IMR-90 (cell line): ENCODE data around the gene EPHA5. TPM values are rescaled to one million over a fixed set of nuclear protein-coding genes. Genes with fewer than 3 reads are reported as not detected.

Source experiments
- ATAC-seq: fragments of 200-7000 bp; cut with Tn5 transposase; 2 replicates; pipeline ENCODE4 v1.9.1; 2020; ENCODE audit warnings: low read depth, mild to moderate bottlenecking, moderate library complexity
- BruUV-seq: library from RNA; stranded (reverse); fragments of 400-500 nt; replicated peaks from 2 replicates; lab custom pipeline; 2021; lab: Mats Ljungman, UMichigan
- CTCF ChIA-PET: fragments of 300-600 bp; formaldehyde crosslinking; extraction: SDS; loops from one replicate; lab custom pipeline; 2021; ENCODE audit warnings: antibody characterized with exemption; lab: Yijun Ruan, JAX
- POLR2A ChIA-PET: fragments of 300-600 bp; sonication (Branson Sonifier 250); formaldehyde crosslinking; loops from one replicate; lab custom pipeline; 2022; ENCODE audit warnings: antibody characterized with exemption; ENCODE audit not compliant: unreplicated experiment; lab: Charles Lee
- DNase-seq: peaks from one replicate; pipeline ENCODE4 v3.0.0; 2013
- H2AFZ ChIP-seq: replicated peaks from 2 replicates; pipeline ENCODE3; 2013; ENCODE audit warnings: low read length, mild to moderate bottlenecking; ENCODE audit not compliant: poor library complexity
- H2AK5ac ChIP-seq: 2 replicates; pipeline ENCODE4 v1.6.1; 2013; ENCODE audit warnings: low read depth, low read length, inconsistent platforms
- H2AK9ac ChIP-seq: replicated peaks from 2 replicates; pipeline ENCODE3; 2013; ENCODE audit warnings: mild to moderate bottlenecking, low read depth, low read length, moderate library complexity; ENCODE audit not compliant: poor library complexity
- H2BK120ac ChIP-seq: 2 replicates; pipeline ENCODE4 v1.6.1; 2013; ENCODE audit warnings: low read depth, low read length, inconsistent platforms
- H2BK15ac ChIP-seq: 3 replicates; pipeline ENCODE4 v1.6.1; 2013; ENCODE audit warnings: low read depth, low read length, inconsistent platforms
- H2BK20ac ChIP-seq: 2 replicates; pipeline ENCODE4 v1.6.1; 2013; ENCODE audit warnings: low read depth, mild to moderate bottlenecking, inconsistent platforms, low read length, moderate library complexity
- H2BK5ac ChIP-seq: 2 replicates; pipeline ENCODE4 v1.6.1; 2013; ENCODE audit warnings: mild to moderate bottlenecking, low read depth, low read length, inconsistent platforms; ENCODE audit not compliant: poor library complexity, severe bottlenecking
- H3K14ac ChIP-seq: replicated peaks from 2 replicates; pipeline ENCODE4 v1.6.1; 2013; ENCODE audit warnings: low read depth, low read length, inconsistent platforms
- H3K18ac ChIP-seq: 2 replicates; pipeline ENCODE4 v1.6.1; 2013; ENCODE audit warnings: low read depth, low read length, control low read depth
- H3K23ac ChIP-seq: 2 replicates; pipeline ENCODE4 v1.6.1; 2013; ENCODE audit warnings: low read depth, low read length, inconsistent platforms
- H3K27ac ChIP-seq: 2 replicates; pipeline ENCODE4 v1.5.1; 2013; ENCODE audit warnings: mild to moderate bottlenecking, control low read depth, low read length; ENCODE audit not compliant: insufficient read depth
- H3K27me3 ChIP-seq: 2 replicates; pipeline ENCODE4 v1.6.1; 2013; ENCODE audit warnings: low read length; ENCODE audit not compliant: control insufficient read depth, insufficient read depth
- H3K36me3 ChIP-seq: 2 replicates; pipeline ENCODE4 v1.6.1; 2013; ENCODE audit warnings: low read length, mixed read lengths; ENCODE audit not compliant: control insufficient read depth, insufficient read depth
- H3K4ac ChIP-seq: 2 replicates; pipeline ENCODE4 v1.6.1; 2013; ENCODE audit warnings: low read depth, low read length, inconsistent platforms
- H3K4me1 ChIP-seq: 2 replicates; pipeline ENCODE4 v1.6.1; 2013; ENCODE audit warnings: low read length, mixed read lengths; ENCODE audit not compliant: control insufficient read depth, insufficient read depth
- H3K4me2 ChIP-seq: 2 replicates; pipeline ENCODE4 v1.6.1; 2013; ENCODE audit warnings: low read depth, mild to moderate bottlenecking, control low read depth, low read length, moderate library complexity
- H3K4me3 ChIP-seq: 2 replicates; pipeline ENCODE4 v1.5.1; 2013; ENCODE audit warnings: low read depth, mild to moderate bottlenecking, control low read depth, low read length, moderate library complexity; ENCODE audit not compliant: insufficient read depth
- H3K56ac ChIP-seq: 2 replicates; pipeline ENCODE4 v1.6.1; 2013; ENCODE audit warnings: low read length, inconsistent platforms; ENCODE audit not compliant: insufficient read depth; ENCODE audit errors: extremely low read depth
- H3K79me1 ChIP-seq, 2 experiments: 2 replicates each; pipeline ENCODE4 v1.6.1; 2013; ENCODE audit warnings: low read length in 2 of 2, inconsistent platforms in 1 of 2, low read depth in 1 of 2
- H3K9ac ChIP-seq: 2 replicates; pipeline ENCODE4 v1.6.1; 2013; ENCODE audit warnings: low read depth, low read length, control low read depth
- H3K9me1 ChIP-seq: 2 replicates; pipeline ENCODE4 v1.6.1; 2013; ENCODE audit warnings: low read length, inconsistent platforms; ENCODE audit not compliant: insufficient read depth
- H3K9me3 ChIP-seq: 2 replicates; pipeline ENCODE4 v1.6.1; 2013; ENCODE audit warnings: low read length; ENCODE audit not compliant: control insufficient read depth, insufficient read depth
- H4K20me1 ChIP-seq: 2 replicates; pipeline ENCODE4 v1.6.1; 2013; ENCODE audit warnings: low read length, inconsistent platforms; ENCODE audit not compliant: insufficient read depth
- H4K5ac ChIP-seq: 2 replicates; pipeline ENCODE4 v1.6.1; 2013; ENCODE audit warnings: mild to moderate bottlenecking, low read depth, low read length, control low read depth
- H4K8ac ChIP-seq, 2 experiments: 2 replicates each; pipeline ENCODE4 v1.6.1; 2013; ENCODE audit warnings: low read depth in 2 of 2, low read length in 2 of 2, control low read depth in 1 of 2, inconsistent platforms in 1 of 2
- H4K91ac ChIP-seq: 2 replicates; pipeline ENCODE4 v1.6.1; 2013; ENCODE audit warnings: low read depth, low read length, inconsistent platforms; ENCODE audit not compliant: insufficient read depth
- BHLHE40 ChIP-seq: fragments of 150-350 bp; IDR thresholded peaks from 2 replicates; pipeline ENCODE4 v1.6.1; 2016; ENCODE audit warnings: mild to moderate bottlenecking, low read depth, low read length
- MAZ ChIP-seq: IDR thresholded peaks from 2 replicates; pipeline ENCODE4 v1.6.1; 2012; ENCODE audit warnings: low read depth, mild to moderate bottlenecking, low read length, improper control_type of control experiment, moderate library complexity, borderline replicate concordance
- NFE2L2 ChIP-seq: fragments of 150-350 bp; IDR thresholded peaks from 2 replicates; pipeline ENCODE4 v1.6.1; 2016; ENCODE audit warnings: low read depth, mild to moderate bottlenecking, low read length
- RCOR1 ChIP-seq: IDR thresholded peaks from 2 replicates; pipeline ENCODE4 v1.6.1; 2012; ENCODE audit warnings: mild to moderate bottlenecking, low read length, improper control_type of control experiment; ENCODE audit not compliant: insufficient replicate concordance
- USF2 ChIP-seq: fragments of 150-350 bp; IDR thresholded peaks from 2 replicates; pipeline ENCODE4 v1.6.1; 2017; ENCODE audit warnings: mild to moderate bottlenecking, antibody characterized with exemption, low read length, low read depth
- WGBS, 2 experiments: methylation state at CpG; one replicate each; pipeline versions ENCODE4 v1.1.5 to v1.1.7; 2013; ENCODE audit warnings: missing lambda C conversion rate in 2 of 2; ENCODE audit not compliant: insufficient read length in 1 of 2; ENCODE audit errors: extremely low coverage in 2 of 2; 5-methylcytosine and 5-hydroxymethylcytosine counted together
- dilution Hi-C: fragments of 300-500 bp; cut with HindIII; formaldehyde crosslinking; loops from one replicate; pipeline ENCODE4 v1.14.3; 2018; ENCODE audit warnings: low sequenced_read_pairs; ENCODE audit not compliant: unreplicated experiment
- in situ Hi-C: fragments of 300-500 bp; cut with MboI; formaldehyde crosslinking; loops from 3 replicates; pipeline ENCODE4 v1.14.3; 2019; ENCODE audit warnings: low sequenced_read_pairs, inconsistent platforms, mixed read lengths
- intact Hi-C: fragments of 100-400 bp; cut with micrococcal nuclease; formaldehyde crosslinking; loops from 2 replicates; pipeline ENCODE4 v1.10.0; 2022
- polyA plus RNA-seq, 3 experiments: library from polyadenylated mRNA; depleted of rRNA; stranded (reverse); fragments of >200 nt; gene quantifications; 2 replicates each; pipeline ENCODE4 v1.2.3, GENCODE V29; 2012; ENCODE audit warnings: low replicate concordance in 1 of 3
- total RNA-seq: library from RNA; depleted of rRNA; stranded (reverse); fragments of >200 nt; gene quantifications from 2 replicates; pipeline ENCODE4 v1.2.3, GENCODE V29; 2012
- TF ChIP-seq, protein P1 (sequence below): fragments of 150-350 bp; IDR thresholded peaks from 2 replicates; pipeline ENCODE4 v1.6.1; 2016; ENCODE audit warnings: low read depth, mild to moderate bottlenecking, low read length, moderate library complexity, borderline replicate concordance

Gene EPHA5
- total and polyA plus RNA-seq, 2 of the 4 experiments (the other 2 are of a cell fraction), result 0.07 to 0.18 TPM

DNA sequence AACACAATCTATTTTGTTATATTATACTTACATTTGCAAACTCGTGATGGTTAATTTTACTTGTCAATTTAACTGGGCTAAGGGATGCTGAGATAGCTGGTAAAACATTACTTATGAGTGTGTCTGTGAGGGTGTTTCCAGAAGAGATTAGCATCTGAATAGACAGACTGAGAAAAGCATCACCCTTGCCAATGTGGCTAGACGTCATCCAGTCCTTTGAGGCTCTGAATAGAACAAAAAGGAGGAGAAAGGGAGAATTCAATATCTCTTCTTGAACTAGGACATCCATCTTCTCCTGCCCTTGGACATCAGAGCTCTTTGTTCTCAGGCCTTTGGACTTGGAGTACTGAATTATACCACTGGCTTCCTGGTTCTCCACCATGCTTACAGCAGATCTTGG lies 154.6 kb downstream of the EPHA5 start:
- Histone ChIP-seq H3K79me1 (no peaks in the 10 kb centered on the region), H3K27ac (no peak overlapping the region), H3K4ac (no peak overlapping the region), H3K18ac (no peak overlapping the region), H3K4me3 (no peak overlapping the region), H3K4me1 (no peaks in the 10 kb centered on the region), H3K56ac (no peak overlapping the region), H3K9ac (no peak overlapping the region), H4K5ac (no peak overlapping the region), H3K9me3 (no peaks in the 10 kb centered on the region), H3K23ac (no peak overlapping the region), H3K14ac (no peak overlapping the region), H2AK9ac (no peak overlapping the region), H3K36me3 (no peaks in the 10 kb centered on the region), H2BK20ac (no peak overlapping the region), H2AFZ (no peak overlapping the region), H3K27me3 (no peaks in the 10 kb centered on the region), H2BK120ac (no peak overlapping the region), H2BK5ac (no peak overlapping the region), H2BK15ac (no peak overlapping the region), H4K8ac (no peak overlapping the region), H4K91ac (no peak overlapping the region), H4K20me1 (no peaks in the 10 kb centered on the region), H3K4me2 (no peak overlapping the region), H2AK5ac (no peak overlapping the region), H3K9me1 (no peaks in the 10 kb centered on the region)
- POLR2A ChIA-PET, result no interaction called here
- BruUV-seq, result no TSS peak
- WGBS, 2 experiments, result no CpG with 5 or more reads among the region's 2 CpGs
- in situ Hi-C loops, result no loop called here
- dilution Hi-C loops, result no loop called here
- intact Hi-C loops, result no loop called here
- no peak for DNase-seq
- no peak for ATAC-seq
- TF ChIP-seq BHLHE40 (no peak), NFE2L2 (no peak), USF2 (no peak), MAZ (no peak), RCOR1 (no peak)
- TF ChIP-seq, protein P1, sequence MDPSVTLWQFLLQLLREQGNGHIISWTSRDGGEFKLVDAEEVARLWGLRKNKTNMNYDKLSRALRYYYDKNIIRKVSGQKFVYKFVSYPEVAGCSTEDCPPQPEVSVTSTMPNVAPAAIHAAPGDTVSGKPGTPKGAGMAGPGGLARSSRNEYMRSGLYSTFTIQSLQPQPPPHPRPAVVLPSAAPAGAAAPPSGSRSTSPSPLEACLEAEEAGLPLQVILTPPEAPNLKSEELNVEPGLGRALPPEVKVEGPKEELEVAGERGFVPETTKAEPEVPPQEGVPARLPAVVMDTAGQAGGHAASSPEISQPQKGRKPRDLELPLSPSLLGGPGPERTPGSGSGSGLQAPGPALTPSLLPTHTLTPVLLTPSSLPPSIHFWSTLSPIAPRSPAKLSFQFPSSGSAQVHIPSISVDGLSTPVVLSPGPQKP, result no peak
- CTCF ChIA-PET, result no interaction called here
